ENCODE data around the gene CACNA1A.
"Not testable (repeated sequence)": the region's sequence is repeated elsewhere in the genome, so short reads cannot be mapped to it uniquely, and the experiment has no call there.

- not testable (repeated sequence) for TF ChIP-seq CTCF (conservative IDR thresholded peaks at IDR 0.05; ENCODE audit: low read length); EZH2phosphoT487 (IDR thresholded peaks at IDR 0.05; ENCODE audit: borderline replicate concordance, low read depth, low read length)
Measured at GRCh38 chr19:13186688-13187087, 319.6 kb downstream of the CACNA1A start.
